Natural killer cell treated with Interleukin-12 subunit alpha and Interleukin-12 subunit beta and Interleukin-15 and Interleukin-18, amount 100 ng/mL, for 72 hours (primary cell): ENCODE data around the gene SPATA9. TPM values are rescaled to one million over a fixed set of nuclear protein-coding genes. Genes with fewer than 3 reads are reported as not detected.
"Not testable (repeated sequence)": the region's sequence is repeated elsewhere in the genome, so short reads cannot be mapped to it uniquely, and the experiment has no call there.

Experiments used
- ATAC-seq, 2 donors: fragments of 150-1000 bp; cut with Tn5 transposase in 1 of 2; sonication (Bioruptor Pico), chemical (Tn5 transposase) in 1 of 2; 2 replicates each; pipeline ENCODE4 v1.10.0; 2021
- DNase-seq: peaks from one replicate; pipeline ENCODE4 v3.0.0; 2022; ENCODE audit warnings: low spot score
- H3K27ac Mint-ChIP-seq, 2 donors: 1 replicate in 1 of 2; 2 replicates in 1 of 2; pipeline ENCODE4 v1.8.0; 2022; ENCODE audit warnings: mixed read lengths in 2 of 2, mild to moderate bottlenecking in 1 of 2, moderate library complexity in 1 of 2
- H3K27me3 Mint-ChIP-seq, 2 donors: 1 replicate in 1 of 2; 2 replicates in 1 of 2; pipeline ENCODE4 v1.8.0; 2022; ENCODE audit warnings: mixed read lengths in 2 of 2
- H3K36me3 Mint-ChIP-seq: one replicate; pipeline ENCODE4 v1.8.0; 2022; ENCODE audit warnings: mixed read lengths
- H3K4me1 Mint-ChIP-seq, 2 donors: 1 replicate in 1 of 2; 2 replicates in 1 of 2; pipeline ENCODE4 v1.8.0; 2022; ENCODE audit warnings: low read depth in 2 of 2, mixed read lengths in 2 of 2, mild to moderate bottlenecking in 1 of 2
- H3K4me3 Mint-ChIP-seq: one replicate; pipeline ENCODE4 v1.8.0; 2022; ENCODE audit warnings: mixed read lengths
- H3K9me3 Mint-ChIP-seq: 2 replicates; pipeline ENCODE4 v1.8.0; 2022; ENCODE audit warnings: mixed read lengths
- total RNA-seq, 2 donors: library from RNA; stranded (reverse); gene quantifications; one replicate each; pipeline ENCODE4 v1.2.3, GENCODE V29; 2022

SPATA9 gene
- total RNA-seq, 2 donors from 2014 or later, result 1.4 to 1.9 TPM

GRCh38 chr5:95633671-95634070 lies 49.1 kb downstream of the SPATA9 start:
- ATAC-seq, result no peak

GRCh38 chr5:95632942-95633341 lies 49.8 kb downstream of the SPATA9 start:
- DNase-seq, H3K4me3 Mint-ChIP-seq, H3K36me3 Mint-ChIP-seq, H3K27me3 Mint-ChIP-seq, ATAC-seq, H3K27ac Mint-ChIP-seq: not testable (repeated sequence)
- peaks cover 12 to 14% of the 10 kb centered on the region in 2 donors for H3K4me1 Mint-ChIP-seq
- peaks cover 11% of the 10 kb centered on the region for H3K9me3 Mint-ChIP-seq

More at GRCh38 chr5:95633671-95634070, 49.1 kb downstream of the SPATA9 start:
- DNase-seq, result no peak
- Mint-ChIP-seq H3K27ac (peak overlapping the region in 1 of 2 donors; percentile 32), H3K27me3 (peaks cover 0 to 7% of the 10 kb centered on the region in 2 donors), H3K9me3 (peaks cover 11% of the 10 kb centered on the region), H3K4me1 (peaks cover 12 to 14% of the 10 kb centered on the region in 2 donors), H3K36me3 (peaks cover 10% of the 10 kb centered on the region), H3K4me3 (no peak overlapping the region)

DNA sequence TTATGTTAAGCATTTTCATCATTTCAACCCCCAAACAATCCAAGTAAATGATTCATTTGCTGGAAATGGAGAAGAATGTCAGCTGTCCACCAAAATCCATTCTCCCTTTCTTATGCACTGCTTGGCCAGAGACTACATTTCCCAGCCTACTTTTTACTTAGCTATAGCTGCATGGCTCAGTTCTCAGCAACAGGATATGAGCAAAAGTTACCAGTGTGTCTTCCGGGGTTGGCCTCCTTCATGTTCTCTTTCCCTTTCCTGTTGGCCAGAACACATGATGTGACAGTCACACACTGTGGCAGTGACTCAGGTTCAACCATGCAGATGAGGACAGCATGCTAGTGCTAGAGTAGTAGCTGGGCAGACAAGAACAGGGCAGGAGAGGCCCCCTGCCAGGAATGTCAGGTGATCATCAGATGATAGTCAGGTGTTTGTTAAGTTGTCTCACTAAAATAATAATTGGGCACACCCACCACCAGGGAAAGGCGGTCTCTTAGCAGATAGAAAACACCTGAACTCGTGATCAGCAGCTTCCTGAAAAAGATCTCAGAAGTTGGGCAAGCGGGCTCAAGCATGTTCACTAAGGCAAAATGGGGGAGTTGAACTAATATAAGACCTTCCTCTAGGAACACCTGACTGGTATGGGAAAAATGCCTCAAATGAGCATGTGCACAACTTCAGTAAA lies 50.7 kb downstream of the SPATA9 start:
- peak overlapping the region; percentile 76 to 90 for H3K27ac Mint-ChIP-seq
- peaks cover 11% of the 10 kb centered on the region for H3K9me3 Mint-ChIP-seq
- DNase-seq (peak; percentile 75), ATAC-seq (peak; percentile 98 to 100)
- no peaks in the 10 kb centered on the region for H3K27me3 Mint-ChIP-seq
- peaks cover 10% of the 10 kb centered on the region for H3K36me3 Mint-ChIP-seq
- peaks cover 12 to 14% of the 10 kb centered on the region in 2 donors for H3K4me1 Mint-ChIP-seq
- H3K4me3 Mint-ChIP-seq, result peak overlapping the region; percentile 46

DNA sequence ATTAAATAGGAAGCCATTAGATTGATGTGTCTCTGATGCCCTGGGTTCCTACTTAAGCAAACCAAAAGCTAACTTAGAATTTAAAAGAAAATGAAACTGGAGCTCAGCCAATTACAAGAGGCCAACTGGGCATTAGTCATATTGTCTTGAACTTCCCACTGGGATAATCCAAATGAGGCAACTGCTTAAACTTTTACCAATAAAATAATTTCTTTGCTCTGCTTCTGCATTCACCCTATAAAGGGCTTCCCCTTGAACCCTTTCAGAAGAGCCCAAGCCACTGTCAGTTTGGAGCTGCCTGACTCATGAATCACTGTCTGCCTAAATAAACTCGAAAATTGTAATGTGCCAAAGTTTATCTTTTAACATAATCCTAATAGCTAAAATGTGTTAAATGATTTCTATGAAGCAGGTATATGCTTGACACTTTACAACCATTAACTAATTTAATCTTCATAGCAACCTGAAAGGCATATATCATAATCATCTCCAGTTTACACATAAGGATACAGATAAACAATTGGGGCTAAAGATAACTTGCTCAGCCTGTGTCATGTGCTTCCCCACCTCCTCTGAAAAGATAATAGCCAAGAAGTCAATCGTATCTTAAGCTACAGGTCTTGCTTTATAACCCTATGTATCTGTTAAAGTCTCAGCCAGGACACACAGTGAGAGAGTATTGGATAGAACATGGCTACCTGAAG lies 51.4 kb downstream of the SPATA9 start:
- H3K27me3 Mint-ChIP-seq, result no peaks in the 10 kb centered on the region
- peak overlapping the region; percentile 76 to 90 for H3K27ac Mint-ChIP-seq
- peaks cover 10% of the 10 kb centered on the region for H3K36me3 Mint-ChIP-seq
- peaks cover 12 to 14% of the 10 kb centered on the region in 2 donors for H3K4me1 Mint-ChIP-seq
- DNase-seq (no peak), ATAC-seq (peak in 1 of 2 donors; percentile 2)
- H3K4me3 Mint-ChIP-seq, result peak overlapping the region; percentile 46
- H3K9me3 Mint-ChIP-seq, result peaks cover 11% of the 10 kb centered on the region

- no peak overlapping the region for H3K27ac Mint-ChIP-seq
- no peaks in the 10 kb centered on the region for H3K27me3 Mint-ChIP-seq
- peaks cover 10% of the 10 kb centered on the region for H3K36me3 Mint-ChIP-seq
- DNase-seq, result no peak
- ATAC-seq, result no peak
- H3K4me3 Mint-ChIP-seq, result no peak overlapping the region
- H3K4me1 Mint-ChIP-seq, result peaks cover 12 to 14% of the 10 kb centered on the region in 2 donors
- peaks cover 11% of the 10 kb centered on the region for H3K9me3 Mint-ChIP-seq
These were observed 52.3 kb downstream of the SPATA9 start for GRCh38 chr5:95630394-95630917.

- H3K36me3 Mint-ChIP-seq, result peaks cover 10% of the 10 kb centered on the region
- no peaks in the 10 kb centered on the region for H3K27me3 Mint-ChIP-seq
- peaks cover 11% of the 10 kb centered on the region for H3K9me3 Mint-ChIP-seq
- no peak overlapping the region for H3K27ac Mint-ChIP-seq
- ATAC-seq (no peak), DNase-seq (no peak)
- no peak overlapping the region for H3K4me3 Mint-ChIP-seq
- peaks cover 12 to 14% of the 10 kb centered on the region in 2 donors for H3K4me1 Mint-ChIP-seq
These were observed 53.9 kb downstream of the SPATA9 start for GRCh38 chr5:95628933-95629332.

- no peak overlapping the region for H3K4me3 Mint-ChIP-seq
- no peak for ATAC-seq
These were observed 54.6 kb downstream of the SPATA9 start for GRCh38 chr5:95627971-95628810.

GRCh38 chr5:95626701-95627100 lies 56.1 kb downstream of the SPATA9 start:
- H3K27me3 Mint-ChIP-seq, result no peaks in the 10 kb centered on the region
- DNase-seq (no peak), ATAC-seq (no peak)
- H3K4me1 Mint-ChIP-seq, result peaks cover 9 to 11% of the 10 kb centered on the region in 2 donors
- no peak overlapping the region for H3K4me3 Mint-ChIP-seq
- peaks cover 3% of the 10 kb centered on the region for H3K9me3 Mint-ChIP-seq
- no peak overlapping the region for H3K27ac Mint-ChIP-seq
- H3K36me3 Mint-ChIP-seq, result peaks cover 1% of the 10 kb centered on the region

More at GRCh38 chr5:95627971-95628810, 54.6 kb downstream of the SPATA9 start:
- H3K4me1 Mint-ChIP-seq, result peaks cover 12 to 14% of the 10 kb centered on the region in 2 donors
- H3K36me3 Mint-ChIP-seq, result peaks cover 10% of the 10 kb centered on the region
- H3K27ac Mint-ChIP-seq, result no peak overlapping the region
- no peak for DNase-seq
- H3K9me3 Mint-ChIP-seq, result peaks cover 11% of the 10 kb centered on the region
- no peaks in the 10 kb centered on the region for H3K27me3 Mint-ChIP-seq

GRCh38 chr5:95624368-95624767 lies 58.4 kb downstream of the SPATA9 start:
- H3K36me3 Mint-ChIP-seq, result no peaks in the 10 kb centered on the region
- H3K4me1 Mint-ChIP-seq, result peaks cover 17% of the 10 kb centered on the region in 2 donors
- no peaks in the 10 kb centered on the region for H3K27me3 Mint-ChIP-seq
- no peaks in the 10 kb centered on the region for H3K9me3 Mint-ChIP-seq
- ATAC-seq (no peak), DNase-seq (no peak)
- H3K27ac Mint-ChIP-seq, result no peak overlapping the region
- H3K4me3 Mint-ChIP-seq, result no peak overlapping the region

GRCh38 chr5:95623706-95624105 lies 59.1 kb downstream of the SPATA9 start:
- ATAC-seq, result no peak
- no peaks in the 10 kb centered on the region for H3K9me3 Mint-ChIP-seq
- H3K4me1 Mint-ChIP-seq, result peaks cover 22 to 24% of the 10 kb centered on the region in 2 donors
- no peaks in the 10 kb centered on the region for H3K27me3 Mint-ChIP-seq
- no peak for DNase-seq
- no peaks in the 10 kb centered on the region for H3K36me3 Mint-ChIP-seq
- no peak overlapping the region for H3K4me3 Mint-ChIP-seq
- no peak overlapping the region for H3K27ac Mint-ChIP-seq

DNA sequence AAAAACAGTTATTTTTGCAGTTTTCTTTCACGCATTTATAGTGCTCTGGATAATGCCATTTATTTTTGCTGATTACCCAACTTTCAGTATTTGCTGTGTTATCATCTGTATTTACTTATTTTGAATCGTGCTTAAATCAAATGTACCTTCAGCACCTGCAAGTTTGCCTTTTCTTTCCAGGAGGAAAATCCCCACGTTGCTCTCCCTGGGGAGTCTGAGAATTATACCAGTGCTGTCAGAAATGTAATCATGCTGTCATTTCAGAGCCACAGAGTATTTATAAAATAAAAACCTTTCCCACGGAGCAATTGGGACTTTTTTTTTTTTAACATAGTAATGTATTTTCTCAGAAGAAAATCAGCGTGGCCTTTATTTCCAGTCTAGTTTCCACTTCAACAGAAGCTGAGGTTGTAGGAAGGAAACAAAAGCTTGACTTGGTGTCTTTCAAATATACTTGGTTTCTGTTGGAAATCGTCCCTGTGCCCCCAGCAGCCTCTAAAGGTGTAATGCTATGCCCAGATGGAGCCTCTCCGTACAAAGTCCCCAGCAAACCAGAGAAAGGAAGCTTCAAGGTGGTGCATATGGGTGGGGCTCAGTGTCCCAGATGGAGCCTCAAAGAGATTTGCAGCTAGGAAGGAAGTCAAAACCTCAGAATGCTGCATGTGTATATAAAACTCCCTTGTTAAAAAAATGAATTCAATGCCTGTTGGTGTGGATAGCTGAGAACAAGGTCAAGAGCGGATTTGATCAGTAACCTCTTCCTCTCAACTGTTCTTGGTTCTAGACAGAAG lies 60.8 kb downstream of the SPATA9 start:
- Mint-ChIP-seq H3K9me3 (no peaks in the 10 kb centered on the region), H3K36me3 (no peaks in the 10 kb centered on the region), H3K4me1 (peaks cover 28 to 32% of the 10 kb centered on the region in 2 donors), H3K27ac (peak overlapping the region; percentile 58 to 69), H3K27me3 (no peaks in the 10 kb centered on the region), H3K4me3 (peak overlapping the region; percentile 75)
- DNase-seq, result no peak
- no peak for ATAC-seq

DNA sequence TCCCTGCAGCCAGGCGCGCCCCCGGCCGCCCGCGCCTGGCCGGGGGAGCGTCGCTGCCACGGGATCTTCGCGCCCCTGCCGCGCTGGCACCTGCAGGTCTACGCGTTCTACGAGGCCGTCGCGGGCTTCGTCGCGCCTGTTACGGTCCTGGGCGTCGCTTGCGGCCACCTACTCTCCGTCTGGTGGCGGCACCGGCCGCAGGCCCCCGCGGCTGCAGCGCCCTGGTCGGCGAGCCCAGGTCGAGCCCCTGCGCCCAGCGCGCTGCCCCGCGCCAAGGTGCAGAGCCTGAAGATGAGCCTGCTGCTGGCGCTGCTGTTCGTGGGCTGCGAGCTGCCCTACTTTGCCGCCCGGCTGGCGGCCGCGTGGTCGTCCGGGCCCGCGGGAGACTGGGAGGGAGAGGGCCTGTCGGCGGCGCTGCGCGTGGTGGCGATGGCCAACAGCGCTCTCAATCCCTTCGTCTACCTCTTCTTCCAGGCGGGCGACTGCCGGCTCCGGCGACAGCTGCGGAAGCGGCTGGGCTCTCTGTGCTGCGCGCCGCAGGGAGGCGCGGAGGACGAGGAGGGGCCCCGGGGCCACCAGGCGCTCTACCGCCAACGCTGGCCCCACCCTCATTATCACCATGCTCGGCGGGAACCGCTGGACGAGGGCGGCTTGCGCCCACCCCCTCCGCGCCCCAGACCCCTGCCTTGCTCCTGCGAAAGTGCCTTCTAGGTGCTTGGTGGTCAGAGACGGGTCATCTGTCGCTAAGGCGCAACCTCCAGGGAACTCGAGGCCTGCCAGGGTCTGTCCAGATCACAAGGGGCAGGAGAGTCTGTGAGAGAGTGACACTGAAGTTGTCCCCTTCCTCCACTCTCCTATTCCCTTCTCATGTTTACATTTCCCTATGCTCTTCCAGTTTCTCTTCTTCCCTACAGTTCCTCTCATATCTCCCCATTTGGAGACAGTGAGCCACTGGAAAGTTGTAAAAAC lies 61.6 kb downstream of the SPATA9 start:
- ATAC-seq (peak; percentile 71 to 72), DNase-seq (peak; percentile 70)
- H3K27me3 Mint-ChIP-seq, result no peaks in the 10 kb centered on the region
- peaks cover 30 to 34% of the 10 kb centered on the region in 2 donors for H3K4me1 Mint-ChIP-seq
- peak overlapping the region; percentile 58 to 69 for H3K27ac Mint-ChIP-seq
- H3K36me3 Mint-ChIP-seq, result no peaks in the 10 kb centered on the region
- H3K4me3 Mint-ChIP-seq, result peak overlapping the region; percentile 75
- H3K9me3 Mint-ChIP-seq, result no peaks in the 10 kb centered on the region
